Hair follicle dermal papilla cell (primary cell): ENCODE data around the gene FAM219A. TPM values are rescaled to one million over a fixed set of nuclear protein-coding genes. Genes with fewer than 3 reads are reported as not detected.

Experiments used
- small RNA-seq: library from RNA; depleted of rRNA; stranded (forward); fragments of <200 nt; gene quantifications from one replicate; pipeline ENCODE3, GENCODE V24; 2012
- total RNA-seq: library from RNA; depleted of rRNA; stranded (reverse); fragments of >200 nt; gene quantifications from 2 replicates; pipeline ENCODE4 v1.2.3, GENCODE V29; 2012

FAM219A gene, protein sequence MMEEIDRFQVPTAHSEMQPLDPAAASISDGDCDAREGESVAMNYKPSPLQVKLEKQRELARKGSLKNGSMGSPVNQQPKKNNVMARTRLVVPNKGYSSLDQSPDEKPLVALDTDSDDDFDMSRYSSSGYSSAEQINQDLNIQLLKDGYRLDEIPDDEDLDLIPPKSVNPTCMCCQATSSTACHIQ
- total RNA-seq, result 14.9 and 16.5 TPM in 2 replicates

GRCh38 chr9:34458013-34458958, at the start of gene FAM219A, which contains the start of gene DNAI1:
Gene FAM219A (minus strand): TSS chr9:34458570. CDS start chr9:34458263, 307 bp downstream.
Gene DNAI1 (plus strand): TSS chr9:34458805. CDS start chr9:34459006, 201 bp downstream.

GRCh38 chr9:34376596-34377403, 81.6 kb downstream of the FAM219A start, which contains the start of gene MYORG:
Gene MYORG (minus strand): TSS chr9:34376898. CDS start chr9:34372943, 3,955 bp downstream.

Small RNA genes within 50 kb of the gene (small RNA-seq; reads per million reads assigned to genes)
- gene RF00019 (not detected), gene RN7SKP24 (not detected)

Other genes with a start within 250 kb of the FAM219A start
- gene KIF24, start 129.3 kb downstream of the FAM219A start, total RNA-seq, result 0.97 TPM in 2 replicates
- 24.0 and 26.6 TPM in 2 replicates for gene NUDT2, start 129.0 kb downstream of the FAM219A start, total RNA-seq
- gene MYORG, start 81.7 kb downstream of the FAM219A start, total RNA-seq, result 0.97 and 1.1 TPM in 2 replicates
- not detected in 2 replicates for gene DNAI1, start 235 bp upstream of the FAM219A start, total RNA-seq
- gene ENHO, start 64.4 kb upstream of the FAM219A start, total RNA-seq, result not detected in 2 replicates
- not detected in 2 replicates for gene CNTFR, start 131.2 kb upstream of the FAM219A start, total RNA-seq
- gene RPP25L, start 153.5 kb upstream of the FAM219A start, total RNA-seq, result 15.4 and 18.3 TPM in 2 replicates
- 58.1 and 78.7 TPM in 2 replicates for gene DCTN3, start 161.9 kb upstream of the FAM219A start, total RNA-seq
- gene ARID3C, start 170.5 kb upstream of the FAM219A start, total RNA-seq, result 0.12 and 0.32 TPM in 2 replicates
- gene SIGMAR1, start 179.2 kb upstream of the FAM219A start, total RNA-seq, result 78.9 and 83.9 TPM in 2 replicates
- gene GALT, start 188.1 kb upstream of the FAM219A start, total RNA-seq, result 52.6 and 54.6 TPM in 2 replicates
- 86.6 and 89.4 TPM in 2 replicates for gene IL11RA, start 193.6 kb upstream of the FAM219A start, total RNA-seq
- not detected in 2 replicates for gene CCL27, start 204.1 kb upstream of the FAM219A start, total RNA-seq
- gene CCL19, start 232.7 kb upstream of the FAM219A start, total RNA-seq, result not detected in 2 replicates